ENCODE measurements around the gene RCC1. TPM values are rescaled to one million over a fixed set of nuclear protein-coding genes. Genes with fewer than 3 reads are reported as not detected.
A peak's percentile ranks its signal among the peaks of the same experiment; 100 is the strongest.
"Not testable (repeated sequence)": the region's sequence is repeated elsewhere in the genome, so short reads cannot be mapped to it uniquely, and the experiment has no call there.

The RCC1 gene
- total RNA-seq, 2 donors from 2014 or later: 45.3 to 48.3 TPM

GRCh38 chr1:28518000-28518744, 12.3 kb downstream of the RCC1 start:
- Mint-ChIP-seq H3K36me3 (ENCODE audit: insufficient read depth in 2 of 2) (peaks cover 0 to 10% of the 10 kb centered on the region in 2 donors), H3K4me1 (ENCODE audit: low read depth) (peaks cover 67% of the 10 kb centered on the region), H3K9me3 (no peaks in the 10 kb centered on the region), H3K27me3 (ENCODE audit: low read depth) (no peaks in the 10 kb centered on the region), H3K4me3 (peak overlapping the region; percentile 90), H3K27ac (peak overlapping the region; percentile 48)
- peak; percentile 69 to 75 for ATAC-seq (replicated peaks in 1 of 2)
- DNase-seq: peak; percentile 92 to 94

- Mint-ChIP-seq H3K4me1 (ENCODE audit: low read depth) (peaks cover 62% of the 10 kb centered on the region), H3K27me3 (ENCODE audit: low read depth) (no peaks in the 10 kb centered on the region), H3K36me3 (ENCODE audit: insufficient read depth in 2 of 2) (peaks cover 4 to 10% of the 10 kb centered on the region in 2 donors), H3K27ac (peak overlapping the region; percentile 27), H3K4me3 (peak overlapping the region; percentile 74 to 78), H3K9me3 (no peaks in the 10 kb centered on the region)
- DNase-seq: peak; percentile 69 to 78
- peak; percentile 68 for ATAC-seq (replicated peaks in 1 of 2)
These were observed 13.0 kb downstream of the RCC1 start for GRCh38 chr1:28518745-28519341.

GRCh38 chr1:28519946-28520725, 14.3 kb downstream of the RCC1 start:
- peaks cover 6 to 7% of the 10 kb centered on the region in 2 donors for H3K36me3 Mint-ChIP-seq (ENCODE audit: insufficient read depth in 2 of 2)
- DNase-seq (no peak), ATAC-seq (replicated peaks in 1 of 2) (no peak)
- H3K4me1 Mint-ChIP-seq (ENCODE audit: low read depth): peaks cover 54% of the 10 kb centered on the region
- H3K4me3 Mint-ChIP-seq: peak overlapping the region; percentile 45 to 60
- no peaks in the 10 kb centered on the region for H3K27me3 Mint-ChIP-seq (ENCODE audit: low read depth)
- no peaks in the 10 kb centered on the region for H3K9me3 Mint-ChIP-seq
- no peak overlapping the region for H3K27ac Mint-ChIP-seq

- H3K27me3 Mint-ChIP-seq (ENCODE audit: low read depth); H3K4me3 Mint-ChIP-seq; H3K9me3 Mint-ChIP-seq; DNase-seq; H3K36me3 Mint-ChIP-seq (ENCODE audit: insufficient read depth in 2 of 2); H3K27ac Mint-ChIP-seq; ATAC-seq (replicated peaks in 1 of 2): not testable (repeated sequence)
- H3K4me1 Mint-ChIP-seq (ENCODE audit: low read depth): peaks cover 54% of the 10 kb centered on the region
These were observed 15.0 kb downstream of the RCC1 start for GRCh38 chr1:28520796-28521195.

- Mint-ChIP-seq H3K9me3 (no peaks in the 10 kb centered on the region), H3K27me3 (ENCODE audit: low read depth) (no peaks in the 10 kb centered on the region), H3K4me3 (no peak overlapping the region), H3K36me3 (ENCODE audit: insufficient read depth in 2 of 2) (peaks cover 6 to 7% of the 10 kb centered on the region in 2 donors), H3K27ac (no peak overlapping the region), H3K4me1 (ENCODE audit: low read depth) (peaks cover 50% of the 10 kb centered on the region)
- no peak for DNase-seq
- ATAC-seq (replicated peaks in 1 of 2): no peak
These were observed 15.8 kb downstream of the RCC1 start for GRCh38 chr1:28521502-28522164.

GRCh38 chr1:28522537-28522936, 16.7 kb downstream of the RCC1 start:
- not testable (repeated sequence) for ATAC-seq (replicated peaks in 1 of 2); H3K27ac Mint-ChIP-seq; H3K4me3 Mint-ChIP-seq; H3K36me3 Mint-ChIP-seq (ENCODE audit: insufficient read depth in 2 of 2); H3K27me3 Mint-ChIP-seq (ENCODE audit: low read depth); DNase-seq; H3K9me3 Mint-ChIP-seq
- peaks cover 41% of the 10 kb centered on the region for H3K4me1 Mint-ChIP-seq (ENCODE audit: low read depth)

GRCh38 chr1:28525002-28525642, 19.3 kb downstream of the RCC1 start:
- Mint-ChIP-seq H3K36me3 (ENCODE audit: insufficient read depth in 2 of 2) (peaks cover 6 to 10% of the 10 kb centered on the region in 2 donors), H3K4me1 (ENCODE audit: low read depth) (peaks cover 20% of the 10 kb centered on the region)
- not testable (repeated sequence) for DNase-seq; ATAC-seq (replicated peaks in 1 of 2); H3K27me3 Mint-ChIP-seq (ENCODE audit: low read depth); H3K4me3 Mint-ChIP-seq; H3K9me3 Mint-ChIP-seq; H3K27ac Mint-ChIP-seq

- peaks cover 4% of the 10 kb centered on the region for H3K4me1 Mint-ChIP-seq (ENCODE audit: low read depth)
These were observed 21.0 kb downstream of the RCC1 start for GRCh38 chr1:28526886-28527285.

GRCh38 chr1:28530456-28530855, 24.6 kb downstream of the RCC1 start:
- Mint-ChIP-seq H3K27ac (no peak overlapping the region), H3K36me3 (ENCODE audit: insufficient read depth in 2 of 2) (peaks cover 5 to 16% of the 10 kb centered on the region in 2 donors), H3K4me3 (no peak overlapping the region), H3K9me3 (no peaks in the 10 kb centered on the region), H3K27me3 (ENCODE audit: low read depth) (no peaks in the 10 kb centered on the region), H3K4me1 (ENCODE audit: low read depth) (no peaks in the 10 kb centered on the region)
- DNase-seq (no peak), ATAC-seq (replicated peaks in 1 of 2) (no peak)

More at GRCh38 chr1:28526886-28527285, 21.0 kb downstream of the RCC1 start:
- no peak for DNase-seq
- Mint-ChIP-seq H3K27ac (no peak overlapping the region), H3K4me3 (no peak overlapping the region), H3K27me3 (ENCODE audit: low read depth) (no peaks in the 10 kb centered on the region), H3K36me3 (ENCODE audit: insufficient read depth in 2 of 2) (peaks cover 6 to 14% of the 10 kb centered on the region in 2 donors), H3K9me3 (no peaks in the 10 kb centered on the region)
- no peak for ATAC-seq (replicated peaks in 1 of 2)

GRCh38 chr1:28534671-28535070, 28.8 kb downstream of the RCC1 start:
- Mint-ChIP-seq H3K9me3 (no peaks in the 10 kb centered on the region), H3K27ac (no peak overlapping the region), H3K4me3 (no peak overlapping the region), H3K27me3 (ENCODE audit: low read depth) (no peaks in the 10 kb centered on the region), H3K36me3 (ENCODE audit: insufficient read depth in 2 of 2) (peaks cover 5 to 15% of the 10 kb centered on the region in 2 donors), H3K4me1 (ENCODE audit: low read depth) (no peaks in the 10 kb centered on the region)
- no peak for ATAC-seq (replicated peaks in 1 of 2)
- DNase-seq: no peak

GRCh38 chr1:28535180-28535579, 29.3 kb downstream of the RCC1 start:
- Mint-ChIP-seq H3K27ac (peak overlapping the region; percentile 26), H3K9me3 (no peaks in the 10 kb centered on the region), H3K36me3 (ENCODE audit: insufficient read depth in 2 of 2) (peaks cover 5 to 15% of the 10 kb centered on the region in 2 donors), H3K4me1 (ENCODE audit: low read depth) (no peaks in the 10 kb centered on the region), H3K4me3 (no peak overlapping the region), H3K27me3 (ENCODE audit: low read depth) (no peaks in the 10 kb centered on the region)
- ATAC-seq (replicated peaks in 1 of 2) (no peak), DNase-seq (no peak)

- Mint-ChIP-seq H3K9me3 (no peaks in the 10 kb centered on the region), H3K4me1 (ENCODE audit: low read depth) (no peaks in the 10 kb centered on the region), H3K27ac (no peak overlapping the region), H3K4me3 (no peak overlapping the region), H3K36me3 (ENCODE audit: insufficient read depth in 2 of 2) (peaks cover 4 to 5% of the 10 kb centered on the region in 2 donors), H3K27me3 (ENCODE audit: low read depth) (no peaks in the 10 kb centered on the region)
- ATAC-seq (replicated peaks in 1 of 2) (no peak), DNase-seq (no peak)
These were observed 31.8 kb downstream of the RCC1 start for GRCh38 chr1:28537457-28538199.

Data from activated T-cell treated with anti-CD3 and anti-CD28 coated beads, Interleukin-2, amount 50 U/mL, for 72 hours (primary cell).